Transverse colon (tissue), 4 donors: ENCODE measurements around the gene PRSS23.

Experiments used
- EP300 ChIP-seq: sonication (generic); formaldehyde crosslinking; IDR thresholded peaks from one replicate; pipeline ENCODE4 v1.6.1; 2017; ENCODE audit warnings: antibody characterized with exemption, low read depth
- POLR2AphosphoS5 ChIP-seq, 3 donors: sonication (generic); formaldehyde crosslinking; IDR thresholded peaks; one replicate each; pipeline ENCODE4 v1.6.1; 2016; ENCODE audit warnings: antibody characterized with exemption in 3 of 3
- TF ChIP-seq, protein P1 (sequence below), 5 experiments: fragments of 200-600 bp in 3 of 5; fragments of 450-650 bp in 2 of 5; sonication (generic) in 3 of 5; IDR thresholded peaks; 1 replicate in 2 of 5; 2 replicates in 3 of 5; pipeline ENCODE4 v1.5.1; 2016 to 2017; ENCODE audit warnings: antibody characterized with exemption in 5 of 5, inconsistent platforms in 3 of 5, mild to moderate bottlenecking in 2 of 5, moderate library complexity in 1 of 5

DNA sequence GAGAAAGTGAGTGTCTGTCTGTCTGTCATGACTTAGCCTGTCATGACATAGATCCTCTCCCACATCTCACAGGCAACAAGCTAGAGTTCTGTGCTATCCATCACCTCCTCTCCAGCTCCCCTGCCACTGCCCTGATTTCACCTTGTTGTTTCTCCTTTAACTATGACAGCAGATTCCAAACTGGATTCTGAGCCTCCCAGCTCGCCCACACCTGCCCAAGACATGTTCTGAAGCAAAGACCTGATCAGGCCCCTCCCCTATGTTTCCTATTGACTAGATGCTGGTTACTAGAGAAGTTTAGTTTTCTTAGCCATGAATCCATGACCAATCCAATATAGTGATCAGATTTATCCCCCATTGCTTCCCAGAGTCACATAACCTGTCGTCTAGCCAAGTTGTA, 15.4 kb downstream of the PRSS23 start:
- TF ChIP-seq POLR2AphosphoS5 (IDR thresholded peaks at IDR 0.05), result no peak
- TF ChIP-seq, protein P1, sequence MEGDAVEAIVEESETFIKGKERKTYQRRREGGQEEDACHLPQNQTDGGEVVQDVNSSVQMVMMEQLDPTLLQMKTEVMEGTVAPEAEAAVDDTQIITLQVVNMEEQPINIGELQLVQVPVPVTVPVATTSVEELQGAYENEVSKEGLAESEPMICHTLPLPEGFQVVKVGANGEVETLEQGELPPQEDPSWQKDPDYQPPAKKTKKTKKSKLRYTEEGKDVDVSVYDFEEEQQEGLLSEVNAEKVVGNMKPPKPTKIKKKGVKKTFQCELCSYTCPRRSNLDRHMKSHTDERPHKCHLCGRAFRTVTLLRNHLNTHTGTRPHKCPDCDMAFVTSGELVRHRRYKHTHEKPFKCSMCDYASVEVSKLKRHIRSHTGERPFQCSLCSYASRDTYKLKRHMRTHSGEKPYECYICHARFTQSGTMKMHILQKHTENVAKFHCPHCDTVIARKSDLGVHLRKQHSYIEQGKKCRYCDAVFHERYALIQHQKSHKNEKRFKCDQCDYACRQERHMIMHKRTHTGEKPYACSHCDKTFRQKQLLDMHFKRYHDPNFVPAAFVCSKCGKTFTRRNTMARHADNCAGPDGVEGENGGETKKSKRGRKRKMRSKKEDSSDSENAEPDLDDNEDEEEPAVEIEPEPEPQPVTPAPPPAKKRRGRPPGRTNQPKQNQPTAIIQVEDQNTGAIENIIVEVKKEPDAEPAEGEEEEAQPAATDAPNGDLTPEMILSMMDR (IDR thresholded peaks at IDR 0.05), result no peak
- no peak for TF ChIP-seq EP300
